H1 (cell line): ENCODE measurements around the gene PSPC1. TPM values are rescaled to one million over a fixed set of nuclear protein-coding genes. Genes with fewer than 3 reads are reported as not detected.

Experiments
- CTCF ChIA-PET: fragments of 300-600 bp; sonication (Branson Sonifier 250); formaldehyde crosslinking; loops from one replicate; lab custom pipeline; 2021; ENCODE audit not compliant: partially characterized antibody; lab: Charles Lee
- POLR2A ChIA-PET: fragments of 300-600 bp; sonication (Branson Sonifier 250); formaldehyde crosslinking; loops from one replicate; lab custom pipeline; 2021; ENCODE audit warnings: inconsistent platforms; ENCODE audit not compliant: partially characterized antibody; lab: Charles Lee
- DNase-seq, 2 experiments: peaks; one replicate each; pipeline versions ENCODE4 v3.0.0 to v3.0.0-alpha.2; 2010 to 2022; ENCODE audit warnings: low spot score in 2 of 2, low read depth in 1 of 2, mixed read lengths in 1 of 2
- FAIRE-seq: peaks from 2 replicates; lab custom pipeline; 2011; peaks lifted over from hg19 to GRCh38; lab: Jason Lieb, UNC
- H2AFZ ChIP-seq: 2 replicates; pipeline ENCODE4 v1.8.1; 2012; ENCODE audit warnings: low read length, inconsistent platforms
- H2AK5ac ChIP-seq: 2 replicates; pipeline ENCODE4 v1.6.1; 2013; ENCODE audit warnings: low read depth, low read length
- H2BK120ac ChIP-seq: replicated peaks from 2 replicates; pipeline ENCODE3; 2013; ENCODE audit warnings: low read depth, low read length, inconsistent platforms
- H2BK12ac ChIP-seq: 2 replicates; pipeline ENCODE4 v1.6.1; 2013; ENCODE audit warnings: low read depth, low read length
- H2BK15ac ChIP-seq: 2 replicates; pipeline ENCODE4 v1.6.1; 2013; ENCODE audit warnings: low read length
- H2BK20ac ChIP-seq: 2 replicates; pipeline ENCODE4 v1.6.1; 2013; ENCODE audit warnings: low read length
- H2BK5ac ChIP-seq: 2 replicates; pipeline ENCODE4 v1.6.1; 2013; ENCODE audit warnings: low read depth, low read length
- H3K14ac ChIP-seq: 2 replicates; pipeline ENCODE4 v1.6.1; 2013; ENCODE audit warnings: inconsistent platforms; ENCODE audit not compliant: insufficient read length
- H3K18ac ChIP-seq: 2 replicates; pipeline ENCODE4 v1.6.1; 2013; ENCODE audit warnings: low read length; ENCODE audit errors: extremely low read depth
- H3K23ac ChIP-seq: 2 replicates; pipeline ENCODE4 v1.6.1; 2013; ENCODE audit warnings: inconsistent platforms; ENCODE audit not compliant: insufficient read length
- H3K23me2 ChIP-seq: 2 replicates; pipeline ENCODE4 v1.6.1; 2013; ENCODE audit warnings: low read depth, low read length
- H3K27ac ChIP-seq: 2 replicates; pipeline ENCODE4 v1.6.1; 2011; ENCODE audit warnings: low read depth, low read length, inconsistent platforms
- H3K27me3 ChIP-seq, 4 experiments: replicated peaks in 1 of 4; 1 replicate in 1 of 4; 2 replicates in 3 of 4; pipeline versions ENCODE4 v1.6.1 to v1.8.1; 2011 to 2013; ENCODE audit warnings: low read length in 3 of 4, mild to moderate bottlenecking in 3 of 4, inconsistent platforms in 2 of 4, mixed read lengths in 2 of 4, moderate library complexity in 1 of 4; ENCODE audit not compliant: control insufficient read depth in 3 of 4, insufficient read depth in 3 of 4; ENCODE audit errors: extremely low read depth in 1 of 4
- H3K36me3 ChIP-seq, 4 experiments: 2 replicates each; pipeline versions ENCODE4 v1.6.1 to v1.8.1; 2011 to 2013; ENCODE audit warnings: mild to moderate bottlenecking in 4 of 4, low read length in 3 of 4, moderate library complexity in 2 of 4, control low read depth in 1 of 4, inconsistent platforms in 1 of 4; ENCODE audit not compliant: insufficient read depth in 4 of 4, control insufficient read depth in 2 of 4
- H3K4ac ChIP-seq: replicated peaks from 2 replicates; pipeline ENCODE3; 2013; ENCODE audit warnings: low read length, low read depth, mixed read lengths, inconsistent platforms; ENCODE audit not compliant: insufficient read length
- H3K4me1 ChIP-seq, 4 experiments: replicated peaks in 1 of 4; 1 replicate in 1 of 4; 2 replicates in 3 of 4; pipeline versions ENCODE4 v1.6.1 to v1.8.1; 2011 to 2013; ENCODE audit warnings: low read length in 3 of 4, inconsistent platforms in 2 of 4, mixed read lengths in 1 of 4; ENCODE audit not compliant: insufficient read depth in 4 of 4, control insufficient read depth in 3 of 4
- H3K4me2 ChIP-seq, 2 experiments: 2 replicates each; pipeline versions ENCODE4 v1.6.1 to v1.8.1; 2011 to 2013; ENCODE audit warnings: low read depth in 2 of 2, low read length in 2 of 2, control low read depth in 1 of 2, inconsistent platforms in 1 of 2, mild to moderate bottlenecking in 1 of 2; ENCODE audit not compliant: insufficient read depth in 1 of 2
- H3K4me3 ChIP-seq, 4 experiments: fragments of 200-600, 300-600 bp in 1 of 4; sonication (generic), shearing (Covaris generic), sonication (Bioruptor Twin) in 1 of 4; 2 replicates each; pipeline versions ENCODE4 v1.5.1 to v1.8.1; 2011 to 2016; ENCODE audit warnings: low read length in 4 of 4, low read depth in 3 of 4, control low read depth in 2 of 4, inconsistent platforms in 2 of 4, mild to moderate bottlenecking in 2 of 4, mixed read lengths in 1 of 4, moderate library complexity in 1 of 4; ENCODE audit not compliant: insufficient read depth in 2 of 4; ENCODE audit errors: extremely low read depth in 1 of 4
- H3K56ac ChIP-seq: replicated peaks from 2 replicates; pipeline ENCODE3; 2013; ENCODE audit warnings: low read depth, mild to moderate bottlenecking, mixed read lengths, low read length, inconsistent platforms; ENCODE audit not compliant: insufficient read length
- H3K79me1 ChIP-seq: 2 replicates; pipeline ENCODE4 v1.6.1; 2013; ENCODE audit warnings: low read depth, low read length, control low read depth
- H3K79me2 ChIP-seq, 2 experiments: 2 replicates each; pipeline versions ENCODE4 v1.6.1 to v1.8.1; 2012 to 2013; ENCODE audit warnings: low read length in 2 of 2, mild to moderate bottlenecking in 2 of 2, inconsistent platforms in 1 of 2; ENCODE audit not compliant: insufficient read depth in 2 of 2, control insufficient read depth in 1 of 2
- H3K9ac ChIP-seq, 4 experiments: replicated peaks in 1 of 4; 1 replicate in 1 of 4; 2 replicates in 3 of 4; pipeline versions ENCODE4 v1.6.1 to v1.8.1; 2011 to 2013; ENCODE audit warnings: low read depth in 3 of 4, low read length in 3 of 4, control low read depth in 2 of 4, mild to moderate bottlenecking in 2 of 4, moderate library complexity in 2 of 4, inconsistent platforms in 1 of 4; ENCODE audit errors: extremely low read depth in 1 of 4
- H3K9me3 ChIP-seq, 2 experiments: 2 replicates each; pipeline versions ENCODE4 v1.6.1 to v1.8.1; 2012 to 2013; ENCODE audit warnings: mild to moderate bottlenecking in 2 of 2, moderate library complexity in 2 of 2, control low read depth in 1 of 2, inconsistent platforms in 1 of 2, low read depth in 1 of 2, low read length in 1 of 2, mixed read lengths in 1 of 2; ENCODE audit not compliant: insufficient read depth in 2 of 2
- H4K20me1 ChIP-seq, 2 experiments: replicated peaks in 1 of 2; 2 replicates each; pipeline versions ENCODE3 to v1.8.1; 2011 to 2013; ENCODE audit warnings: inconsistent platforms in 2 of 2, low read length in 2 of 2, mild to moderate bottlenecking in 1 of 2; ENCODE audit not compliant: insufficient read depth in 2 of 2, control insufficient read depth in 1 of 2
- H4K5ac ChIP-seq: 2 replicates; pipeline ENCODE4 v1.6.1; 2013; ENCODE audit warnings: low read length, low read depth, mixed read lengths, inconsistent platforms; ENCODE audit not compliant: insufficient read length
- H4K8ac ChIP-seq: 2 replicates; pipeline ENCODE4 v1.8.0; 2013; ENCODE audit warnings: mild to moderate bottlenecking, moderate library complexity, low read length, inconsistent platforms; ENCODE audit not compliant: insufficient read depth; ENCODE audit errors: extremely low read depth
- H4K91ac ChIP-seq: replicated peaks from 2 replicates; pipeline ENCODE3; 2013; ENCODE audit warnings: low read length, mixed read lengths, inconsistent platforms; ENCODE audit not compliant: insufficient read length
- BACH1 ChIP-seq: IDR thresholded peaks from 2 replicates; pipeline ENCODE4 v1.6.1; 2012; ENCODE audit warnings: low read length, improper control_type of control experiment
- SP1 ChIP-seq: IDR thresholded peaks from 2 replicates; pipeline ENCODE4 v1.6.1; 2011; ENCODE audit warnings: low read depth, low read length
- WGBS, 2 experiments: shearing (Covaris generic) in 1 of 2; methylation state at CpG; one replicate each; pipeline versions ENCODE4 v1.1.6 to v1.1.7; 2013 to 2015; ENCODE audit warnings: low lambda C conversion rate in 2 of 2, mixed read lengths in 2 of 2, inconsistent platforms in 1 of 2, low coverage in 1 of 2, missing lambda C conversion rate in 1 of 2; ENCODE audit not compliant: insufficient replicate concordance in 2 of 2, insufficient coverage in 1 of 2, insufficient read length in 1 of 2; ENCODE audit errors: extremely low coverage in 1 of 2, missing lambda C conversion rate in 1 of 2; 5-methylcytosine and 5-hydroxymethylcytosine counted together
- polyA plus RNA-seq, 7 experiments: library from polyadenylated mRNA; depleted of rRNA in 3 of 7; stranded (reverse) in 5 of 7; unstranded in 2 of 7; fragments of >200 nt in 5 of 7; fragments of 200-250 nt in 2 of 7; gene quantifications; 1 replicate in 5 of 7; 2 replicates in 1 of 7; 4 replicates in 1 of 7; pipeline versions ENCODE4 v1.2.1 to v1.2.3, GENCODE V29; 2011 to 2013; ENCODE audit warnings: missing spikeins in 2 of 7, mixed read lengths in 2 of 7
- total RNA-seq: library from RNA; stranded (reverse); fragmentation: NEBNext Ultra II Directional; extraction: Animal tissue kit (Norgen Biotek cat#: 25700); gene quantifications from 2 replicates; pipeline ENCODE4 v1.2.1, GENCODE V29; 2021

PSPC1 gene
- total and polyA plus RNA-seq, 2 of the 8 experiments (the other 6 are each of a cell fraction or from before 2014, with no cell fraction given) = 53.4 to 97.4 TPM

GRCh38 chr13:19680751-19681150 lies 102.0 kb downstream of the PSPC1 start:
- no peak overlapping the region for H2BK12ac ChIP-seq
- H3K4me1 ChIP-seq = peaks cover 0 to 6% (median 2%) of the 10 kb centered on the region in 4 experiments; a peak in 3 of 7 replicates
- H3K36me3 ChIP-seq = peaks cover 0 to 13% (median 7%) of the 10 kb centered on the region in 4 experiments; a peak in 4 of 8 replicates
- no peak overlapping the region for H3K4me2 ChIP-seq
- H2BK15ac ChIP-seq = no peak overlapping the region
- CTCF ChIA-PET = interaction anchor here (0.8 kb wide), 1 partner anchor 82 kb away, joined by 3 read pairs; no protein-coding TSS in a partner anchor
- H2BK120ac ChIP-seq = no peak overlapping the region
- no peak overlapping the region for H3K14ac ChIP-seq
- WGBS, 2 experiments = 88% methylated on average over 7 of the region's 7 CpGs; no CpG with 5 or more reads in 1 of the 2 experiments
- H2BK20ac ChIP-seq = no peak overlapping the region
- H4K5ac ChIP-seq = no peak overlapping the region
- H3K27ac ChIP-seq = no peak overlapping the region
- peaks cover 0 to 2% of the 10 kb centered on the region in 2 experiments for H4K20me1 ChIP-seq
- H4K91ac ChIP-seq = no peak overlapping the region
- no peaks in the 10 kb centered on the region for H3K23me2 ChIP-seq
- no peak overlapping the region; the same call in 1 of the 2 replicates for H4K8ac ChIP-seq
- 0 out of 4 replicates have a peak, but pooled peaks cover 0 to 11% of the 10 kb centered on the region in 2 experiments for H3K79me2 ChIP-seq
- H3K4me3 ChIP-seq = no peak overlapping the region
- H3K23ac ChIP-seq = no peak overlapping the region
- FAIRE-seq (no peak), DNase-seq (no peak)
- H2BK5ac ChIP-seq = peak overlapping the region; percentile 36; the same call in 1 of the 2 replicates
- no peak overlapping the region for H3K4ac ChIP-seq
- POLR2A ChIA-PET = interaction anchor here (1.0 to 1.4 kb wide), 2 partner anchors 14 to 16 kb away, joined by 3 read pairs; no protein-coding TSS in a partner anchor
- H2AK5ac ChIP-seq = no peak overlapping the region
- H3K27me3 ChIP-seq = no peaks in the 10 kb centered on the region
- 0 out of 2 replicates have a peak, but pooled peaks cover 3% of the 10 kb centered on the region for H3K79me1 ChIP-seq
- no peak overlapping the region for H3K18ac ChIP-seq
- no peaks in the 10 kb centered on the region for H3K9me3 ChIP-seq
- H3K56ac ChIP-seq = no peak overlapping the region
- H3K9ac ChIP-seq = no peak overlapping the region
- no peak overlapping the region for H2AFZ ChIP-seq
- TF ChIP-seq BACH1 (no peak), SP1 (no peak)
